Measurements from ENCODE around the gene CUX1. TPM values are rescaled to one million over a fixed set of nuclear protein-coding genes. Genes with fewer than 3 reads are reported as not detected.

CUX1 gene
- total RNA-seq, 1 donor from 2014 or later = 48.9 TPM

DNA sequence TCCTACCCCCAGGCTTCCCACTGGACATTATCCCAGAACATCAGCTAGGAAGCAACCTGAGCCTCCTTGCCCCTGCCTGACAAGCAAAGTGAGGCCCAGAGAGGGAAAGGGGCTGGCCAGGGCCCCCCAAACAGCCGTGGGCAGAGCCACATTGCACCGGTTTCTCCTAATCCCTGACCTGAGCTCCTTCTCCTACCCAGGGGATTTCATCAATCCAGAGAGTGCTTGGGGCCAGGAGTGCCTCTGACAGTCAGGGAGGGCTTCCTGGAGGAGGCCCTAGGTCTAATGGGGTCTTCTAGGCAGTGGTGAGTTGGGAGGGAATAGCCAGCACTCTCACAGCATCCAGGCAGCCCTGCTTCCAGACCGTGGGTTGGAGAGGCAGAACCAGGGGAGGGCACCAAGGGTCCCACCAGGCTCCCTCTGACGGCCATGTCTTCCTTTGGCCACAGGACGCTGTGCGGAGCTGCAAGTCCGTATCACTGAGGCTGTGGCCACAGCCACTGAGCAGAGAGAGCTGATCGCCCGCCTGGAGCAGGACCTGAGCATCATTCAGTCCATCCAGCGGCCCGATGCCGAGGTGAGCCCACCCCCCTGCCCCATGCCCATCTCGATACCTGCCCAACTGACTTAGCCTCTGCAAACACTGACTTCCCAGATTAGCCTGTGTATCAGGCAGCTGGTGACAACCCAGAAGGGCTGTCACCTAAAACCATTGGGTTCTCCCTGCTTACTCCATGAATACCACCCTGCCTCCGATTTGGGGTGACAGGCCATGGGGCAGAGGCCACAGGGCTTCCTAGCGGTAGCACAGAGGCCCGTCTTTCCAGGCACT lies 455.7 kb downstream of the CUX1 start:
- no peak for DNase-seq

DNA sequence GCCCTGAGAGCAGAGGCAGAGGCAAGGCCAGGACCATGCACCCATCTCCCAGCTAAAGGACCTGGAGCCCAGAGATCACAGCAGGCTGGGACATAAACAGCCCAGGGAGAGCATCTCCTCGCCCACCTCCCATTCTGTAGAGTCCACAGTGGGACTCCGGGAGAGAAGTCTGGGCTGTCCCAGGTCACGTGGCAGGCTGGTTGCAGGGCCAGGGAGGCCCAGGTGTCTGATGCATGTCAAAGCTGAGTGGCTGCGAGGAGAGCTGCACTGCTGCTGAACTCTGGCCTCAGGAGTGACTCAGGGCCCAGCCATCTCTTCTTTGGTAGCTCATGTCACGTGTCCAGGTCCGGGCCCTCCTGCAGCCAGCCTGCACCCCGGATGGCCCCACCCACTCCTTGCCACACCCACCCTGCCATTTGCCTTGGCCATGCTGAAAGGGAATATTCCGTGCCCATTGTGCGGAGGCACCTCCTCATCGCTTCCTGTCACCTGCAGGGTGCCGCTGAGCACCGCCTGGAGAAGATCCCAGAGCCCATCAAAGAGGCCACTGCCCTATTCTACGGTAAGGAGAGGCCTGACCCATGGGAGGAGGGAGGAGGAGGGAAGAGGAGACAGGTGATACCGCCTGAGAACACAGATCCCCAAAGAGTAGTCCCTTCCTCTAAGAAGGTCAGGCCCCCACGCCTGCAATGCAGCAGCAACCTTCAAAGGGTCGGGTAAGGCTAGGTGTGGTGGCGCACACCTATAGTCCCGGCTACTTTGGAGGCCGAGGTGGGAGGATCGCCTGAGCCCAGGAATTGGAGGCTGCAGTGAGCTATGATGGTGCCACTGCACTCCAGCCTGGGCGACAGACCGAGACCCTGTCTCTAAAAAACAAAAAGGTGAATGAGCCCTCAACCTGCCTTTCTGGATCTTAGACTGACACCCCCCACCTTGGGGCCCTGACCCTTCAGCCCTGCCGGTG lies 456.6 kb downstream of the CUX1 start:
- no peak for DNase-seq

GRCh38 chr7:102275123-102275703 lies 457.8 kb downstream of the CUX1 start:
- no peak for DNase-seq

- DNase-seq = no peak
Observed at GRCh38 chr7:102277901-102278300, 460.5 kb downstream of the CUX1 start.

DNA sequence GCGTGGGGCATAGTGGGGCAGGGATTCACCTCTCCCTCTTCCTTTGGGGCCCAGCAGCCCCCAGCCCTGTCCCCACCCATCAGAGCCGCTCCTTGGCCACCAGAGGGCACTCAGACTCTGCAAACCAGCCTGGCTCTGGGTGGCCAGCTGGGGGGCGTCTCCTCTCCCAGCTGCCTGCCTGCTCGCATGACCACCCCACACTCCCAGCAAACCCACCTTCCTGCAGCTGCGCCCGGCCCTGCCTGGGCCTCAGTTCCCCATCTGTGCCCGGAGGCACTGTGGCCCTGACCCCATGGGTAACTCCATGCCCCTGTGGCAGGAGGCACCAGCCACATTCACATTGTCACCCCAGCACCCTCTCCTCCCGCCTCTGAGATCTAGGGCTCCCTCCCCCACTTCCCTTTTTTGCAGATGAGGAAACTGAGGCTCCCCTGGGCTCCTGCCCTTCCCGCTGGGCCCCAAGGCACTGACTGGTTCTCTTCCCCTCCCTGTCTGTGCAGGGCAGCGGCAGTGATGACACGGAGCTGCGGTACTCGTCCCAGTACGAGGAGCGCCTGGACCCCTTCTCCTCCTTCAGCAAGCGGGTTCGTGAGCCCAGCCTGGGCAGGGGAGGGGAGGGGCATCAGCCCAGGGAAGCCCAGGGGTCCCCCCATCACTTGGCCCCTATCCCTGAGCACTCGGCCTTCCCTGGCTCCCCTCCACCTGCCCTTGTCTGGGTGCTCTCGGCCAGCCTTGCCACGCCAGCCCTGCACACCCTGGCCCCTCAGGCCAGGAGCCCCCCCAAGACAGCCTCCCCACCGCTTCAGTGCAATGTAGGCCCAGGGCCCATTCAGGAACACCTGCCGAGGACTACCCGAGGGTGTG lies 462.3 kb downstream of the CUX1 start:
- peak; percentile 11 for DNase-seq

DNA sequence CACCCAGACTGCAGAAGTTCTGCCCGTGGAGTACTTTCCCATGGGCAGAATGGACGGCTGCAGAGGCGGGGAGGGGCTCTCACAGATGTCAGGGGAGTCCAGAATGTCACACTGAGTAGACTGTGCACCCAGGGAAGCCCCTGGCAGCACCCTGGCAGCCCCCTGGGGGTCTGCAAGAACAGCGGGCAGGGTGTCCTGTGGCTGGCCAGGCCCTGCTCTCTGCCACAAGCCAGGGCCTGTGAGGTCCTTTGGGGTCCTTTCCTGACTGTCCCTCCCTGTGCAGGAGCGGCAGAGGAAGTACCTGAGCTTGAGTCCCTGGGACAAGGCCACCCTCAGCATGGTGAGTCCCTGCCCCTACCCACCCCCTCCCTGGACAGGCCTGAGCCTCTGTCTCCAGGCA lies 463.1 kb downstream of the CUX1 start:
- no peak for DNase-seq

GRCh38 chr7:102281785-102282184 lies 464.4 kb downstream of the CUX1 start:
- DNase-seq = no peak

- DNase-seq = no peak
Observed at GRCh38 chr7:102282465-102283362, 465.3 kb downstream of the CUX1 start.

DNA sequence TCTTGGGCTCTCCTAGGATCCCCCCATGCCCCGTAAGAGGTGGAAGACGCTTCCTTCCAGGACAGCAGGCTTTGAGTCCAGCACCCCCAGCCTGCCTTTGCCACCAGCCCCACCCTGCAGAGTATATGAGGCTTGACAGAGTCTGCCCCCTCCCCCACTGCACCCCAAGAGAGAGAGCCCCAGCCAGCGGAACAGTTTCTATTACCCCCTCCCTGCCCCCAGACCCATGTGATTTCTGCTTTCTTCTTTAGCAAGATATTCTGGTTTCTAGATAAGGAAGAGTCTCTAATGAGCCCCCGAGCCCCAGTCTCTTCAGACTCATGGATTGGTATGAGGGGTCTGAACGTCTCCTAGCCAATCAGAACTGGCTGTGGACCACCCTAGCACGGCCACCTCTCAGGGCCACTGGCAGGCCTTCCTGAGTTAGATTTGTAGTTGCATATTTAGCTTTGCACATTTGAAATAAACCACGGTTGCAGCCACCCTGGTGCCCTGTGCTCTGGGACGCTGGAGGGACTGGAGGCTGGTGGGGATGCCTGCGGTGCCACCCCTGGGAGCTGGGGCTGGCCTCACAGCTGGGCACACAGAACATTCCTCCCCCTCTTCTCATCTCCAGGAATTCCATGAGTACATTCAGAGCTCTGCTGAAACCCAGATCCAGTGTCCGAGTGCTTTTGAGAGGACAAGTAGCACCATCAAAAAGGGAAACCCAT lies 466.2 kb downstream of the CUX1 start:
- DNase-seq = no peak

DNA sequence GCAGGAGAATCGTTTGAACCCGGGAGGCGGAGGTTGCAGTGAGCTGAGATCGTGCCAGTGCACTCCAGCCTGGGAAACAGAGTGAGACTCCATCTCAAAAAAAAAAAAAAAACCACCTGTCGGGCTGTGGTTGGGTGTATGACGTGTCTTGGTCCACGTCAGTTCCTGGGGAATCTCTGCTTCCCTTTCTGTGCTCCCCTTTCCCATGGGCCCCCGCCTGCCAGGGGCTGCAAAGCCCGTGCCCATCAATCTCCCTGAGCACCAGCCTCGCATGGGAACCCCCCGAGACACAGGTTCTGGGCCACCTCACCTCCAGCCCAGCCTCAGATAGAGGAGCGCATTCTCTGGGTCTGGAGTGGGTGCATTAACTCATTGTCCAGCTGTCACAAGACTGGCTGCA lies 467.0 kb downstream of the CUX1 start:
- no peak for DNase-seq

DNA sequence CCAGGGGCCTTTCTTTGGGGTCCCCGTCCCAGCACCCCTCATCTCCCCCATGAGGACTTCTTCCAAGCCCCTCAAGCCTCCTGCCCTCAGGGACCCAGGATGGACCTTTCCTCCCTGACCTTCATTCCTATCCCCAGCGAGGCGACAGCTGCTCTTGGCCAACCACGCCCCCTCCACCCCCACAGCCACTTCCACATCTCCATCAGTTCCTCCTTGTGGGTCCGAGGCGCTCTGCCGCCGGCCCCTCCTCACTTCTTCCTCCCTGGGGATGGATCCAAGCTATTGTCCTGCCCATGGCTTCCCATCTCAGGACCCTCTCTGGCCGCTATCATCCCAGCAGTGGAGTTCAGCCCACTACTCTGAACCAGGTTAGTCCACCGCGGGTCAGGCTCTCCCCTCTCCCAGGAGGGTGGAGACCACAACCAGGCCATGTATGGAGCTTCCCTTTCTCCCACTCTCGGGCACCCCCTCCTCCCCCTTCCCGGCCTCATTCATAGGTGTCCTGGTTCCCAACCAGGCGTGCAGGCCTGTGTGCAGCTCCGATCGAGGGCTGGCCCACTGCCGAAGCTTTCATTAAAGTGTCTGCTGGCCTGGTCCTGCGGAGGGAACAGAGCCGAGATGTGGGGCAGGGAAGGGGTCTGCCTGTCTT lies 467.6 kb downstream of the CUX1 start:
- no peak for DNase-seq

- DNase-seq = no peak
Observed at GRCh38 chr7:102285540-102286236, 468.3 kb downstream of the CUX1 start.

GRCh38 chr7:102286237-102287110 lies 469.0 kb downstream of the CUX1 start, which contains the start of gene SH2B2:
Gene SH2B2 (plus strand): TSS chr7:102286868. CDS start chr7:102300551, 13,683 bp downstream.
- peak; percentile 49 for DNase-seq

DNA sequence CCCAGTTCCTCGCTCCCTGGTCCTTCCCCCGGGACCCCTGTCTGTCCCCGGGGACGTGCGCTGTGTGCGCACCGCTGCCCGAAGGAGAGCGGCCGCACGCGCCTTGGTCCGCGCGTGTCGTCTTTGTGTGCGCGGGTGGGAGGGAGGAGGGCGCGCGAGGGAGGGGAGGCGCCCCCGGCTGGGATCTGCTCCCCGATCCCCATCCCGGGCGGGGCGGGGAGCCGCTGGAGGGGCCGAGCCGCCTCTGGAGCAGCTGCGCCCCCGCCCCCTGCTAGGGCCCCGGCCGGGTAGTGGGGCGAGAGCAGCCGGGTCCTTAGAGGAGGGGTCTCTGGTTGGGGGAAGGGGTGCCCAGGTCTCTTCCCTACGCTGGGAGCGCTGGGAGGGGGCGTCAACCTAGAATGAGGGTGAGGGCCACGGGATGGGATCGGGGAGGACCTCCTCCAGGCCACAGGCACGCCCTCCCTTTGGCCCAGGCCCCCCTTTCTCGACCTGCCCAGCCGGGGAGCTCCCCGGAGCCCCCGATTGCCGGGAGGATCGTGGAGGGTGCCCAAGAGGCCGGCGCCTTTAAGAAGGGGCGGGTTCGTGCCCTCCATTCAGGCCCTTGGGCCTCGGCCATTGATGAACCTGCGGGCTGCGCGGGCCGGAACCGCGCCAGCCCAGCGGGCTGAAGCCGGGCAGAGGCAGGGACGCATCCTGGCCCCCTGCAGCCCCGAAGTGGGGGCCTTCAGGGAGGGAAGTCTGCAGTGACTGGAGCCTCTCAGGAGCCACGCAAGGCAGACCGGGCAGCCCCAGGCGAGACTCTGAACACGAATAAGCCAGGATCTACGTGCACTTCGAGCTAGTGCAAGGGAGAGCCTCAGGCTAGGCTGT lies 469.9 kb downstream of the CUX1 start:
- DNase-seq = no peak

- no peak for DNase-seq
Observed at GRCh38 chr7:102287981-102288278, 470.5 kb downstream of the CUX1 start.

DNA sequence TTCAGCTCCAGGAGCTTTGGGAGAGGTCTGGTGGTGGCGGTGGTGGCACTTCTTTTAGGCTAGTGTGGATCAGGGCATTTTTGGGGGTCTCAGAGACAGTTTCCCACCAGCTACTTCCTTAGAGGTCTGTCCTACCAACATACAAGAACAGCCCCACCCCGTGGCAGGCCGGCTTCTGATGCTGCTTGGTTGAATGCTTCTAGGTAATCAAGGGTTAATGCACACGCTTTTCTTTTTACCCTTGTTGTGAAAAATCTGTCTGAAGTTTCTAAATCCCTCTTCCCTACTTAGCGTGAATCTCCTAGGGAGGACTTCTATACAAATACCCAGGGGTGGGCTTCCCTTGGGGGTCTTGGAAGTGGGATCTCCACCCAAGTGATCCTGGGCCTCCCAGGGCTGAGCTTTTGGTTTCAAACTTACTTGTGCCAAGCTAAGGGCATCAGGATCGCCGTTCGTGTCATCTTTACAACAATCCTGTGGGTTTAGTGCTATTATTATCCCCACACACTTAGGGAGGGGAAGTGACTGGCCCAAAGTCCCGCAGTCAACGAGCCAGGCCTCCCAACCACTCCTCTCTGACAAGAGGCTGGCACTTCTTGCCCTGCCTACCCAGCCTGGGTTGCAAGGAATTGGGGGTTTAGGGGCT lies 471.0 kb downstream of the CUX1 start:
- DNase-seq = no peak

Data from skin of body (tissue), 2 donors.